ENCODE measurements around the gene UCHL5.

DNA sequence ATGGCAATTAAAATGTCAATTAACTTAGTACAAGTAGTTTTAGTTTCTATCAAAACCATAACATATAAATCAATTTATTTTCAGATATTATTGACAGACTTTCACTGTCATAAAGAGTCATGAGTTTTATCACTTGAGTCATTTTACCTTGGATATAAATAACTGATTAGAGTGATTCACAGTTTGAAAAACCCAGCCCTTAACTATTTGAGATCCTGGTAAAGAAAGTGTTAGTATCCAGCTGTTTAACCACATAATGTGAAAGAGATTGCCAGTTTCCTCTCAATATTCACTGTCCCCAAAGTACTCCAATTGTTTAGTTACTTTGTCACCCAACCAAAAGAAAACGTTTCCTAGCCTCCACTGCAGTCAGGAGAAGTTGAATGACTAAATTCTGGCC lies 91.3 kb downstream of the UCHL5 start:
- TF ChIP-seq, protein P1, sequence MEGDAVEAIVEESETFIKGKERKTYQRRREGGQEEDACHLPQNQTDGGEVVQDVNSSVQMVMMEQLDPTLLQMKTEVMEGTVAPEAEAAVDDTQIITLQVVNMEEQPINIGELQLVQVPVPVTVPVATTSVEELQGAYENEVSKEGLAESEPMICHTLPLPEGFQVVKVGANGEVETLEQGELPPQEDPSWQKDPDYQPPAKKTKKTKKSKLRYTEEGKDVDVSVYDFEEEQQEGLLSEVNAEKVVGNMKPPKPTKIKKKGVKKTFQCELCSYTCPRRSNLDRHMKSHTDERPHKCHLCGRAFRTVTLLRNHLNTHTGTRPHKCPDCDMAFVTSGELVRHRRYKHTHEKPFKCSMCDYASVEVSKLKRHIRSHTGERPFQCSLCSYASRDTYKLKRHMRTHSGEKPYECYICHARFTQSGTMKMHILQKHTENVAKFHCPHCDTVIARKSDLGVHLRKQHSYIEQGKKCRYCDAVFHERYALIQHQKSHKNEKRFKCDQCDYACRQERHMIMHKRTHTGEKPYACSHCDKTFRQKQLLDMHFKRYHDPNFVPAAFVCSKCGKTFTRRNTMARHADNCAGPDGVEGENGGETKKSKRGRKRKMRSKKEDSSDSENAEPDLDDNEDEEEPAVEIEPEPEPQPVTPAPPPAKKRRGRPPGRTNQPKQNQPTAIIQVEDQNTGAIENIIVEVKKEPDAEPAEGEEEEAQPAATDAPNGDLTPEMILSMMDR (IDR thresholded peaks at IDR 0.05 in 4 of 5, conservative IDR thresholded peaks at IDR 0.05 in 1 of 5), result no peak
- TF ChIP-seq POLR2A (IDR thresholded peaks at IDR 0.05), result no peak
